Stimulated activated CD8-positive, alpha-beta memory T cell treated with anti-CD3 and anti-CD28 coated beads, Interleukin-7, amount 100 ng/mL, for 1 hour (primary cell): Measurements from ENCODE around the gene NCKAP5.

Experiments used
- DNase-seq, 2 donors: peaks; one replicate each; pipeline ENCODE4 v3.0.0-alpha.2; 2020; ENCODE audit warnings: low read depth in 2 of 2

The NCKAP5 gene

GRCh38 chr2:133086176-133086575 lies 482.1 kb downstream of the NCKAP5 start:
- DNase-seq: no peak

DNA sequence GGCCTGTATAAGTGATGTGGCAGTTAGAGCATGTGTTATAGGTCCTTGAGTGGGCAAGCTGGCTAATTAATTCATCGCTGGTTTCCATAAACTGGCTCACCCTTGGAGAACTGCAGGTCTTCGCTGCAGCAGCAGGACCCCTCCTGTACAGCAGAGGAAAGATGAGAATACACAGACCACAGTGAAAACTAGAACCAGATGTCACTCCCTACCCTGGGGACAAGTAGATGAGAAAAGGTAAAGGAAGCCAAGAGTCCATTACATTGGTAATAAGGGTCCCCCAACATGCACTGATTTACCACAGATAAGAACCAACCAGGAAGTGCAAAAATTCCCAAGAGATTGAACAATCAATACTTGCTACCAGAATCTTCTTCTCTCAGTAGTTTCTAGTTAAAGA lies 482.6 kb downstream of the NCKAP5 start:
- DNase-seq: no peak

DNA sequence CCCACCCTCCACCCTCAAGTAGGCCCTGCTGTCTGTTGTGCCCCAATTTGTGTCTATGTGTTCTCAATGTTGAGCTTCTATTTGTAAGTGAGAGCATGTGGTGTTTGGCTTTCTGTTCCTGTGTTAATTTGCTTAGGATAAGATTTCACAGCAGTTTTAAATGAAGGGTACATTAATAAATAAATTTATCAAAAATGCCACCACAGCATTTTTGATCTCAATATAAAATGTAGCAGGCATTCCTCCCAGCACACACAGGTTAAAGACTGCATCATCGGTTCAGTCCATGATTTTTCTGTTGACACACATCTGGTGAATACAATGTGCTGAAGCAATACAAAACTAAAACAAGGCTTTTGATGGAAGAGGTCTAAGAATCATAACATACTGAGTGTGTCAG lies 486.2 kb downstream of the NCKAP5 start:
- DNase-seq: no peak

GRCh38 chr2:133080822-133081221 lies 487.4 kb downstream of the NCKAP5 start:
- no peak for DNase-seq

DNA sequence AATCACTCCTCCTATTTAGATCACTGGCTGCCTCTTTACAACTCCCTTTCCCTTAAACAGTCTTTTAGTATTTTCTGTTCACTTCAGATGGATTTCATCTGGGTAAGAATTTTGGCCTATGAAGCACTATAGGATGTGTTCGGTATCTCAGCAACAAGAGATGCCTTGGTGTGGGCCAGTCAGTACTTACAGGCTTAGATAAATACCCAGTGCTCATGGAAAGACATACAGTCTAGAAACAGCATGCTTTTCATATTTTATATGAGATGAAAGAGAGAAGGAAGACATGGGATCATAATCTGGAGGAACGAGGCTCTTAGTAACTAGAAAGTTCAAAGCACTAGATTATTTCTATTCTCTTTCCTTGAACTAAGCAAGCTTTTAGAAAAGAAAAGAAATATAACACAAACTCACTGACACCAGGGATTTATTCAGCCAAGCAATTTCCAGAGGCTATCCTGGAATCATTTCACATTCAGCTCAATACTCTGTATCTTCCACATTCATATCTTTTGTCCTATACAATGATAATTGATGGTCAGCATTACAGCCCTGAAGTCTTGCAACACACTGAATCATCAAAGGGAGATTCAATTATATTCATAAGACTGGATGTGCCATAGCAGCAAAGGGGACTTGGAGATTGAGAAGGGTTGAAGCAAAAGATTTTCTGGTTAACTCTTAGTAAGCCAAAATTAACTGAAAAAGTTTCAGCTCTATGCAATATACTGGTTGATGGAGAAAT lies 489.4 kb downstream of the NCKAP5 start:
- no peak for DNase-seq

DNA sequence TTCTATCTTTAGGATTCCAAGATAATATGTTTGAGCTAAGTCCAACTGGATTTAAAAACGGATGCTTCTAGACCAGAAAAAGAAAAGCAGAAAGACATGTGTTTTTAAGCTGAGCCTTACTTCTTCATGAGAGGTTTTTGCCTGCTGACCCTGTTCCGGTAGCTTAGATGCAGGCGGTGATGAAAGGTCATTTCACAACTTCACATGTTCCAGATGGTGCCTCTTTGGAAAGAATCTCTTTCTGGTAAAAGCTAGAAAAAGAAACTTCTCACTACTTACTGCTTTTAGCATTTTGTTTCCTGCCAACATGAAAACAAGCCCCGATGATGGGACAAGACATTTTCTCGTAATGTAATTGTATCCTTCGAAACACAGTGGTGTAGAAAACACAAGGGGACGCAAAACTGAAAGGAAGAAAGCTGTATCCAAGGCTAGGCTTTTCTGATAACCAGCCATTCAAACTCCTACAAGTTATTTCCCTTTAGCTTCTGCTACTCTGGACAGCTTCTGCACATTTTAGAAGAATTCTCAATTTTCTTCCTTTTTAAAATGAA lies 490.9 kb downstream of the NCKAP5 start:
- DNase-seq: no peak

DNA sequence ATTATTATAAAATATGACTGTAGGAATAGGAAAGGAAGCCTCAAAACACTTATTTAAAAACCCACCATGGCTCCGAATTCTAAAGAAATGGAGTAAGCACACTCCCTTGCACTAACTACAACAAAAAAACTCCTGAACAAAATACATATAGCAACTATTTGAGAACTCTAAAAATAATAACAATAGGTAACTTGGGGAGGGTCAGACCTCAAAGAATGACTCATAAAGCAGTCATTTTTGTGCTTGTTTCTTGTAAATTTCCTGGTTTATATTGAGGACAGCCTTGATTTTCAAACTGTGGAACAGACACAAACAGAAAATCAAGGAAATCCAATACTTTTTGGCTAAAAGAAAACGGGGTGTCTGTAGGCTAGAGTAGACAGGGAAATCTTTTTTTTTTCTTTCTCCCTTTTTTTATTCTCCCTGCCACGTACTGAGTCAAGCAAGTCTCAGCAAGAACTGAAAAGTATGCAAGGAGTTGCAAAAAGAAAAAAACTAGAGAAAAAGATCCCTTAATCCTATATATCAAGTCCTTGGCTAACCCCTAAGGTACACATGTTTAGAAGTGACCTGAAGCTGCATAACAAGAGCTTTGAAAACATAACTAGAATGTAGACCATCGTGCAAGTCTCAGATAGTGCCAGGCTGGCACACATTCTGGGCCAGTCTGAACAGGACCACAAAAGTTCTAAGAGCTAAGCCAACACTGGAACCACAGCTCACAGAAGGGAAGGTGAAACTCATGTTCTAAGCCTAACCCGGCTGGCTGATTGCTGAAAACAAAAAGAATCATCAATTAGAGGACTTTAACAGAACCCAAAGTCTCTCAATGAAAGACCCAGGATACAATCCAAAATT lies 495.2 kb downstream of the NCKAP5 start:
- DNase-seq: no peak

- DNase-seq: no peak
Observed at GRCh38 chr2:133063775-133064174, 504.5 kb downstream of the NCKAP5 start.

- DNase-seq: no peak
Observed at GRCh38 chr2:133062931-133063665, 505.2 kb downstream of the NCKAP5 start.

DNA sequence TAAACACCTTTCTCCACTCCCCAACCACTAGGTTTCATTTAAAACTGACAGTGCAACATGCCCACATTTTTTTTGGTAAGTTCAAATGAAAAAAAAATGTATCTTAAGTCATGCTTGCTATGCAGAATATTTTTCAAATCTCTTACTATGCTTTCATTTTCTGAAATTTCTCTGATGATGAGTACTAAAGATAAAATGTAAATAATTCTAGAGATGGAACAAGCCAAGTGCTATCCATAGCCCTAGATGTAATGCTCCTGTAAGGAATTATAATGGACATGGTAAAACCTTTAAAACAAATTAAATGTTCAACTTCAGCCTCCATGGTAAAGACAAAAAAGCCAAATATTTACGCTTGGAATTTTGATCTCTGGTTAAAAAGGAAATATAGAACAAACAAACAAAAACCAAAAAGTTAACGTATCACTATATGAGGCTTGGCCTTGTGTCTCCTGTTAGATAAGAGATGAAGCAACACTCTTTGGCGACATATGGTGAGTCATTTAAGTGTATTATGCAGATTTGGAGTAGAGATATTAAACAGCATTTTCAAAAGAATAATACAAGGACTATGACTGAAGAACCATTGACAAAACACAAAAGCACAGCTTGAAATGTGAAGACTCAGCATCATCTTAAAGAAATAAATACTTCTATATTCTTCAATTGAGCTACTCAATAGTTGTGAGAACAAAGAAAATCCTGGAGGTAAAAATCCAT lies 506.2 kb downstream of the NCKAP5 start:
- DNase-seq: no peak

DNA sequence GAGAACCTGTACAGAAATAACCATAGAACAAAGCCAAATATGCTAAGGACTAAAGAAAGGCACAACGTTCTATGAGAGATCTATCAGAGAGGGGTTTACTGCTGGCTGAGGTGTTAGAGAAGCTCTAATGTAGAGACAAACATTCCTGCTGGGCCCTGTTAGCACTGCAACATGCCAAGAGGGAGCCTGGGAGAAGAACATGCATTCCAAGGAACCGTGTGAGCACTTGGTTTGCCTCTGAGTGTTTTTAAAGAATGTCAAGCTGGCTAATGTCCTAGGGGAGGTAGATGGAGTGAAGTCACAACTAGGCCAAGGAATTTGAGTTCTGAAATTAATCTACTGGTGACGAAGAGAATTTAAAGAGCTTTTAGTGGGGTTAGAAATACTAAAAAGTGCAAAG lies 514.0 kb downstream of the NCKAP5 start:
- no peak for DNase-seq

GRCh38 chr2:133053541-133053940 lies 514.7 kb downstream of the NCKAP5 start:
- no peak for DNase-seq

DNA sequence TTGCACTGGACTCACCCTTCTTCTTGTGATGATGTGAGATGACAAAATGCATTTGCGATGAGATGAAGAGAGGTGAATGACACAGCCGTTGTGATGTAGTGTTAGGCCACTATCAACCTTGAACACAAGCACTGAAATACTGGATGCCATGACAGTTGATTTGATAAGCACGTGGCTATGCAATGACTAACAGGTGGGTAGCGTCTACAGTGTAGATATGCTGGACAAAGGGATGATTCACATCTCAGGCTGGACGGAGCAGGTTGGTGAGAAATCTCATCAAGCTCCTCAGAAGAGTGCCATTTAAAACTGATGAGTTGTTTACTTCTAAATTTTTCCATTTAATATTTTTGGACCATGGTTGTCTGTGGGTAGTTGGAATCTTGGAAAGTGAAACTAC lies 522.5 kb downstream of the NCKAP5 start:
- DNase-seq: no peak

DNA sequence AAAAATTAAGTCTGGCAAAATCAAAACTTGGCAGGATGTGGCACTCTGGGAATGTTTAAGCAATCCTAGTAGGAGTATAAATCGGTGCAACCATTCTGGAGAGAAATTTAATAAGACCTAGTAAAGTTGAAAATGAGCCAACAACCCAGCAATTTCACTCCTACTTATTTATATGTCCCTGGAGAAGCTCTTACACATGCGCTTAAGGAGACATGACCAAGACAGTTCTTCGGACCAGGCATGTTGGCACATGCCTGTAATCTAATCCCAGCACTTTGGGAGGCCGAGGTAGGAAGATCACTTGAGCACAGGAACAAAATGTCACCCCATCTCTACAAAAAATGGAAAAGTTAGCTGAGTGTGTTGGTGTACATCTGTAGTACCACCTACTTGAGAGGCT lies 523.7 kb downstream of the NCKAP5 start:
- DNase-seq: no peak

- DNase-seq: no peak
Observed at GRCh38 chr2:133040170-133040569, 528.1 kb downstream of the NCKAP5 start.

- DNase-seq: no peak
Observed at GRCh38 chr2:133039531-133039930, 528.7 kb downstream of the NCKAP5 start.

DNA sequence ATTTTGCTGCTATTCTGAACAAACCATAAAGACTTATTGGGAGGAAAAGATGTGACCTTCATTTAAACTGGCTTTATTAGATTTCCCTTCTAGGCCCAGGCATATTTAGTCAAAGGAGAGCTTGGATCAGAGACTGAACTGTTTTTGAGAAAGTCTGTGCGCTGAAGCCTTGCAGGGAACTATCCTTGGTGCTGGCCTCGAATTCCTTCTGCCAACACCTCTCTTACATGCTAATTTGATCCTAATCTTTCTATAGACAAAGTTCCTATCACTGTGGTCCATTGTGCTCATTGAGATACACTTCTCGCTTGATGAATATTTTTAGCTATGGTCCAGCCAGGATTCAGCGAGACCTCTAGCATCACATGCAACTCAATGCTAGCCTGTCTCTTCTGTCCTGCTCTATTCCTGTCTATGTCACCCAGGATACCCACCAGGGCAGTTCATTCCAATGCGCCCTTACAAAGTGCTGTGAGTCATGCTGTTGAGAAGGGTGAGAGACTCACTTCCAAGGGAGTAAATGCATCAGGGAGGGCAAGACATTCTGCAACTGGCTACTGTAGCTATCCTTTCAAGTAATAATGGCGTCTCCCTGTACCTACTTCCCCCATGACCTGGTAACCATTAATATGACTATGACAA lies 541.6 kb downstream of the NCKAP5 start:
- DNase-seq: no peak

DNA sequence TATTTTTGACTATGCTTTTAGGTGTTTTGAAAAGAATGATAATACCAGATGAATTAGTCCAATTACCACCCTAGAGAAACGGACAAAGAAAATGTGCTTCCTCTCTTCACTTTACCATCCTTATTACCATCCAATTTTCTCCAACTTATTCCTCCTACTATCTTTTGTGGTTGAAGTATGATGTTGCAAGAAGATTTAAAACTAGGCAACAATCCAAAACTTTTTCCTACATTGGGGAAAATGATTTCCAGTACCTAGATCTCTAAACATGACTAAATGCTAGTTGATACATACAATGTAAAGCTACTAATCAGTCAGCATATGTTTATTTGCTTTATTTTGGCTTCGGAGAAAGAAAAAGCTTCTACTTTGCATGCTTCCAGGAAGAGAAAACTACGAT lies 543.3 kb downstream of the NCKAP5 start:
- no peak for DNase-seq

GRCh38 chr2:133012847-133013734 lies 555.2 kb downstream of the NCKAP5 start:
- no peak for DNase-seq

DNA sequence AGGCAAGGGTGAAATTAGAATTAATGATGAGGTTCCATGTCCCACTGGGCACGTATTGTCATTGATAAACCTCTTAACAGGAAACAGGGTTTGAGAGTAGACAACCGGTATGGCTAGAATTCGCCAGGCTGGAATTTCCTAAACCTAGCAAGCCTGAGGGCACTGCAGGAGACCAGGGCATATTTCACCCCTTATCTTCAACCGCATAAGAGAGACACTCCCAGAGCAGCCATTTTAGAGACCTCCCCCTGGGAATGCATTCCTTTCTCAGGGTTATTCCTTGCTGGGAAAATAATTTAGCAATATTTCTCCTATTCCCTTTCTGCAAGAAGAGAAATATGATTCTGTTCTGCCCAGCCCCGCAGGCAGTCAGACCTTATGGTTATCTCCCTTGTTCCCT lies 563.6 kb downstream of the NCKAP5 start:
- no peak for DNase-seq
